Endothelial cell of umbilical vein (primary cell): ENCODE data around the gene RYR2.

Experiments
- JUN ChIP-seq: IDR thresholded peaks from 2 replicates; pipeline ENCODE4 v1.6.1; 2011; ENCODE audit warnings: borderline replicate concordance, low read depth; ENCODE audit not compliant: insufficient read length, insufficient read depth
- MYC ChIP-seq: IDR thresholded peaks from one replicate; pipeline ENCODE4 v1.6.1; 2011; ENCODE audit warnings: mild to moderate bottlenecking, low read depth, low read length
- POLR2AphosphoS5 ChIP-seq: IDR thresholded peaks from 2 replicates; pipeline ENCODE4 v1.6.1; 2012; ENCODE audit warnings: low read depth, mild to moderate bottlenecking, control low read depth, low read length, moderate library complexity; ENCODE audit not compliant: insufficient read depth
- TF ChIP-seq, protein P1 (sequence below), 2 donors: IDR thresholded peaks; 1 replicate in 1 of 2; 2 replicates in 1 of 2; pipeline ENCODE4 v1.5.1; 2011; ENCODE audit warnings: low read length in 2 of 2, mild to moderate bottlenecking in 2 of 2, moderate library complexity in 2 of 2, control low read depth in 1 of 2, inconsistent platforms in 1 of 2, low read depth in 1 of 2; ENCODE audit not compliant: insufficient read depth in 1 of 2; ENCODE audit errors: extremely low read depth in 1 of 2

DNA sequence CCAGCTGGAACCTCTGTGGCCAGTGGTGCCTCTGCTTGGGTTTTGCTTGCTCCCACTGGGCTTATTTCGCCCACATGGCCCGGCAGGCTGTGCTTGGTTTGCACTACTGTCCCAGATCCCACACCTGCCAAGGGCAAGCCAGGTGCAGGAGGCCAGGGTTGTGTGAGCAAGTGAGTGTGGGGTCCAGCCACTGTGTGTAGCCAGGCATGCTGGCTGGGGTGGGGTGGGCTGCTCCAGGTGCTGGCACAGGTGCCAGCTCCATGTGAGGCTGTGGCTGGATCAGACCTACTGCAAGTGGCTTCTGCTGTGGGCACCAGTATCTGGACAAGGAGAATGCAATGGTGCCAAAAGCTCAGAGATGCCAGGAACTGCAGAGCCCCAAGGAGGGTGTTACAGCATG lies 28.5 kb downstream of the RYR2 start:
- TF ChIP-seq JUN = no peak
- no peak for TF ChIP-seq POLR2AphosphoS5
- no peak for TF ChIP-seq MYC
- TF ChIP-seq, protein P1, sequence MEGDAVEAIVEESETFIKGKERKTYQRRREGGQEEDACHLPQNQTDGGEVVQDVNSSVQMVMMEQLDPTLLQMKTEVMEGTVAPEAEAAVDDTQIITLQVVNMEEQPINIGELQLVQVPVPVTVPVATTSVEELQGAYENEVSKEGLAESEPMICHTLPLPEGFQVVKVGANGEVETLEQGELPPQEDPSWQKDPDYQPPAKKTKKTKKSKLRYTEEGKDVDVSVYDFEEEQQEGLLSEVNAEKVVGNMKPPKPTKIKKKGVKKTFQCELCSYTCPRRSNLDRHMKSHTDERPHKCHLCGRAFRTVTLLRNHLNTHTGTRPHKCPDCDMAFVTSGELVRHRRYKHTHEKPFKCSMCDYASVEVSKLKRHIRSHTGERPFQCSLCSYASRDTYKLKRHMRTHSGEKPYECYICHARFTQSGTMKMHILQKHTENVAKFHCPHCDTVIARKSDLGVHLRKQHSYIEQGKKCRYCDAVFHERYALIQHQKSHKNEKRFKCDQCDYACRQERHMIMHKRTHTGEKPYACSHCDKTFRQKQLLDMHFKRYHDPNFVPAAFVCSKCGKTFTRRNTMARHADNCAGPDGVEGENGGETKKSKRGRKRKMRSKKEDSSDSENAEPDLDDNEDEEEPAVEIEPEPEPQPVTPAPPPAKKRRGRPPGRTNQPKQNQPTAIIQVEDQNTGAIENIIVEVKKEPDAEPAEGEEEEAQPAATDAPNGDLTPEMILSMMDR (IDR thresholded peaks at IDR 0.05; ENCODE audit: extremely low read depth in 1 of 2, insufficient read depth in 1 of 2, low read depth in 1 of 2, low read length in 2 of 2) = no peak
